CD4-positive, alpha-beta T cell treated with Interleukin-2 at 100 ng/mL for 4 hours (primary cell): ENCODE measurements around the gene ARL4C.
A peak's percentile ranks its signal among the peaks of the same experiment; 100 is the strongest.
"Not testable (repeated sequence)": the region's sequence is repeated elsewhere in the genome, so short reads cannot be mapped to it uniquely, and the experiment has no call there.

Experiments used
- DNase-seq: peaks from one replicate; pipeline ENCODE4 v3.0.0-alpha.2; 2020; ENCODE audit warnings: low spot score

The ARL4C gene

GRCh38 chr2:234476766-234477165 is 20.1 kb downstream of the ARL4C start:
- no peak for DNase-seq

DNA sequence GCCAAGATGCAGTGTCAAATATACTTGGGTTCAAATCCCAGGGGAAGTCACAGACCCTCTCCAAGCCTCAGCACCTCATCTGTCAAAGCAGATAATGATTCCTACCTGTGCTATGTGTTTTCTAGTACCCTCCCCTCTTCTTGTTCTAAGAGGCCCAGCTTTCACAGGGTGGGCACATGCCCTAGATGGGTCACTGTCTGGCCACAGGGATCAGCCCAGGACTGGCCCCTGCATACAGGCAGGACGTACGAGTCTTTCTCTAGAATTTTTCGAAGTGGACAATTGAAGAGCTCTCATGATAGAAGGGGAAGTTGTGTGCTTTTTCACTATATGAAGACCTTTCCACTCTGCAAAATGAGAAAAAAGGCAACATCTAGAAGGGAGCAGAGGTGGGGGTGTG is 22.2 kb downstream of the ARL4C start:
- no peak for DNase-seq

DNA sequence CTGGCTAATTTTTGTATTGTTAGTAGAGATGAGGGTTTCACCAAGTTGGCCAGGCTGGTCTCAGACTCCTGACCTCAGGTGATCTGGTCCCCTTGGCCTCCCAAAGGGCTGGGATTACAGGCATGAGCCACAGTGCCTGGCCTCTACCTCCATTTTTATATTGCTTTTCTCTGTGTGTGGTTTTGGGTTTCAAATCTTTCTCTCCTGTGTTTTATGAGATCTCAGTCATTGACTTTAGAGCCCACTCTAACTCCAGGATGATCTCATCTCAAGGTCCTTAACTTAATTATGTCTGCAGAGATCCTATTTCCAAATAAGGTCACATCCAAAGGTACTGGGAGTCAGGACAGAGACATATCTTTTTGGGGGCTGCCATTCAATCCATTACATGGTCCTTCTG is 24.7 kb downstream of the ARL4C start:
- no peak for DNase-seq

DNA sequence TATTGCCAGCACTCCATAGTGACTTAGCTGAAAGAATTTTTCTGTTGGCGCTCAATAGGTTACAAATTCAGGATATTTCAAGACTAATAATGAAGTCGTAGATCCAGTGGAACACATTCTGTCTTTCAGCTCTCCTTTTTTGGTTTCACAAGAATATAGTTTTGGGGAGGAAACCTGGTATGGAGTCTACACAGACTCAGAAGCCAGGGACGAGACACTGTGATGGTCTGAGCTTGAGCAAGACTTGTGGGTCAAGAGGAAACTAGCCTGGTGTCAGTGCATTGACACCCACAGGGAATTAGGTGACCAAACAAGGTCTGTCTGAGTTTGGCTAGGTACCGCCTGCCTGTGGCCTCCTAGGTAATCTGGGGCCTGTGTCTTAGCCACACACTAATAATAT is 26.9 kb downstream of the ARL4C start:
- no peak for DNase-seq

DNA sequence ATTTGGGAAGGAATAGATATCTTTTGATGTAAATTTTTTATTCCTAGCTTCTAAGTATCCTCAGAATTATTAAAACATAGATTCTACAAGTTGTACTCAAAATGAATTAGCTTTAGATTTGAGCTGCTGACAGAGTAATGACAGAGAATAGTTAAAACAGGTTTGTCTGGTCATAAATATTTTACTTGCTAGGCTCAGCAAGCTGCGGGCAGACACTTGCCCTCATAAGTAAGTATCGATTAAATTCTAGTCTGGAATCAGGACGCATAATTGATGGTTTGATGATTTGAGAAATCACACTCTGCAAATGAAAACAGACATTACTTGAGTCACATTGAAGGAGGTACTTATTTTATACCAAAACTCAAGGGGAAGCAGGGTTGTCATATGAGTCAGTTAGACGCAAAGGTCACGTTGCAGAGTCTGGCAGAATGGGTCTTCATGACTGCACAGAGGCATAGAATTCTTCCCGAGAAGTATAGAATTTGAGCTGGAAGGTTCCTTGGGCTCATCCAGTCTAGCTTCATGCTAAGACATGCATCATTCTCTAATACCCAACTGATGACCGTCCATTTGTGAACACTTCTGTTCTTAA is 27.5 kb downstream of the ARL4C start:
- DNase-seq, result no peak

GRCh38 chr2:234468503-234468902 is 28.4 kb downstream of the ARL4C start:
- no peak for DNase-seq

DNA sequence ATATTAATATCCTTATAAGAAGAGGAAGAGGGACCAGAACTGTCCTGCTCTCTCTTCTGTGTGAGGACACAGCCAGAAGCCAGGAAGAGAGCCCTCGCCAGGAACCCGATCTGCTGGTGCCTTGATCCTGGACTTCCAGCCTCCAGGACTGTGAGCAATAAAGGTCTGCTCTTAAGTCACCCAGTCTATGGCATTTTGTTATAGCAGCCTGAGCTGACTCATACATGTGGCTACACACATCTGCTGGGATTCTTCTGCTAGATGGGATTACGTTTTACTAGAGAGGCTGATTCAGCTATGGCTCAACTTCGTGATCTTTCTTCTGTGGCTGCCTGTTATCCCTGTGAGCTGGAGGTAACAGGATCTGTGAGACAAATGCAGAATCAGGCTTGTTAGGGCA is 29.6 kb downstream of the ARL4C start:
- DNase-seq, result no peak

DNA sequence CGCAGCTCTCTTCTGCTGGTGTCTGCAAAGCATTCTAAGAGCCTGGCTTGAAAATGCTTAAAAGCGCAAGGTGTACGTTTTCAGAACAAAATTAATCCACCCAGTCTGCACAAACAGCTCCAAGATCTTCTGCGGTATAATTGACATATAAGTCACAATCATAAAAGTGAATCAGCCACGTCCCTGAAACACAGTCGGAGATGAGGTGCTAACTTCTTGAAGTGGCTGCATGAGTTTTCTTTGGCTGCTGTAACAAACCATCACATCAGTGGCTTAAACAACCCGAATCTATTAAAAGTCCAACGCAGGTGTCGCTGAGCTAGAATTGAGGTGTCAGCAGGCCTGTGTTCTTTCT is 32.6 kb downstream of the ARL4C start:
- no peak for DNase-seq

- DNase-seq, result peak; percentile 91
Measured at GRCh38 chr2:234463626-234464290, 33.1 kb downstream of the ARL4C start.

DNA sequence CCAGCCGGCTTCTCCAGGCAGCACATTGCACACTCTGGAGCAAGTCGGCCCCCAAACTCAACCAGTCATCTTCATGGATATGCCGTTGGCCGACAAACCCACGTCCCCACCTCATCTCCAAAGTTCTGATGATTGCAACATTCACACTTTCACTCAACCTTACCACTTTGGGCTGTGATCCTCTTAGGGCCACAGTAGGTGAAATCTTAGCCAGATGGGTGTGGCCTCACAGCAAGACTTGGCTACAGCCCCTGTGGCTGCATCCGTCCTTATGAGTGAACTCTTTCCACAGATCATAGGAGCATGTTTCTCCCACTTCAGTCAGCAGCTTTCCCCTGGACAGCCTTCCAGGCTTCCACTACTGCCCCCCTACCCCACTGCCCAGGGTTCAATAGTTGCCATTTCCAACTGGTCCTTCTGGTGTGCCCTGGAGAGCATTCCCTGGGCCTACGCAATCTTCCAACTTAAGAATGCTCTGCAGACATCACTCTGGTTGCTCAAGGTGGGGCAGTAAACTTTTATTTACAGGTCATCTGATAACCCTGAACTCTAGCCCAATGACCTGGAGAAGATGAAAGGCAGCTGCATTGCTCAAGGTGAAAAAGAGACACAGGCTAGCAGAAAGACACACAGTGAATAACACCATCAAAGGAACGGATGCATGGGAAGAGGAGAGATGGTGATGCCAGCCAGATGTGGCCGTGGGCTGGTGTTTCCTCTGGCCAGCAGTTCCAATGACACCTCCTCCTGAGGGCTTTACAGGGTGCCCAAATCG is 34.5 kb downstream of the ARL4C start:
- no peak for DNase-seq

GRCh38 chr2:234459401-234460009 is 37.4 kb downstream of the ARL4C start:
- DNase-seq, result no peak

DNA sequence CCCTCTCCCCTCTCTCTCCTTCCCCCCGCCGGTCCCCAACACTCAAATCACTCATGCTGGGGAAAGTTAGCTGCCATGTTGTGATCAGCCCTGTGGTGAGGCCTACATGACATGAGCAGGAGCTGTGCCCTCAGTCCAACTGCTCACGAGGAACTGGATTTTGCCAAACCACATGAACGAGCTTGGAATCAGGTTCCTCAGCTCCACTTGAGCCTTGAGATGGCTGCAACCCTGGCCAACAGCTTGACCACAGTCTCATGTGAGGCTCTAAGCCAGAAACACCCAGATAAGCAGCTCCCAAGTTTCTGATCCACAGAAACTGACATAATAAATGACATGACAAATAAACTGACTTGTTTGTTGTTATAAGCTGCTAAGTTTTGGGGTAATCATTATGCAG is 38.4 kb downstream of the ARL4C start:
- DNase-seq, result no peak

- DNase-seq, result no peak
Measured at GRCh38 chr2:234457421-234457820, 39.5 kb downstream of the ARL4C start.

GRCh38 chr2:234455246-234455645 is 41.6 kb downstream of the ARL4C start:
- not testable (repeated sequence) for DNase-seq

DNA sequence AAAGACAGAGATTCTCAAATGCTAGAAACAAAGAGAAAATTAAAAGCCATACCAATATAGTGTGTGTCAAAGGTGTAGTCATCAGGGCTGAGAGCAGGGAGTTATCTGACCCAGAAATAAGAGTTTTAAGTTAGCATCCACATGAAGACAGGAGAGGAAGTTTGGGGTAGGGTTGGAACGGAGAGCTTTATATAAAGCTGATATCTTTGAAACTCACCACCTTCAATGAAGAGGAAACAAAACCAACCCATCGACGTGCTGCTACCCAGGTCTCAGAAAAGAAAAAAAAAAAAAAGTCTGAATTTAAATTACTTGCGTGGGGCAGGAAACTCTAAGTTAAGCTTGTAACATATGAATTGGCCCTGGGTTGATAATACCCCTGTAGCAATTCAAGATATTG is 42.4 kb downstream of the ARL4C start:
- peak; percentile 65 for DNase-seq

DNA sequence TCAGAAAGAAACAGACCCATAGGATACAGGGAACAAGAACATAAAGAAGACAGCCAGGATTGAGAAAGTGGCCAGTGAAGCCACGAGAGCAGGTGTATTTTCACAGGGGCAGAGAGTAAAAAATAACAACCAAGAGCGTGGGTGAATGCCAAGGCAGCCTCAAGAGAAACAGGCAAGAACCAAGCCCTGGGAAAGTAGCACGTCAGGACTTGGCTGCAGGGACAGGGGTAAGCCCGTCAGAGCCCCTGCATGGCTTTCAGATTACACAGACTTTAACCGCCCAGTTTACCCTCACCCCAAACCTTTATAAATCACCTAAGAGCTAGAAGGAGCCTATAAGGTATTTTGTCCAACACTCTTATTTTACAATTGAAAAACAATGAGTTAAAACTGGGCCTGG is 43.7 kb downstream of the ARL4C start:
- DNase-seq, result peak; percentile 34

DNA sequence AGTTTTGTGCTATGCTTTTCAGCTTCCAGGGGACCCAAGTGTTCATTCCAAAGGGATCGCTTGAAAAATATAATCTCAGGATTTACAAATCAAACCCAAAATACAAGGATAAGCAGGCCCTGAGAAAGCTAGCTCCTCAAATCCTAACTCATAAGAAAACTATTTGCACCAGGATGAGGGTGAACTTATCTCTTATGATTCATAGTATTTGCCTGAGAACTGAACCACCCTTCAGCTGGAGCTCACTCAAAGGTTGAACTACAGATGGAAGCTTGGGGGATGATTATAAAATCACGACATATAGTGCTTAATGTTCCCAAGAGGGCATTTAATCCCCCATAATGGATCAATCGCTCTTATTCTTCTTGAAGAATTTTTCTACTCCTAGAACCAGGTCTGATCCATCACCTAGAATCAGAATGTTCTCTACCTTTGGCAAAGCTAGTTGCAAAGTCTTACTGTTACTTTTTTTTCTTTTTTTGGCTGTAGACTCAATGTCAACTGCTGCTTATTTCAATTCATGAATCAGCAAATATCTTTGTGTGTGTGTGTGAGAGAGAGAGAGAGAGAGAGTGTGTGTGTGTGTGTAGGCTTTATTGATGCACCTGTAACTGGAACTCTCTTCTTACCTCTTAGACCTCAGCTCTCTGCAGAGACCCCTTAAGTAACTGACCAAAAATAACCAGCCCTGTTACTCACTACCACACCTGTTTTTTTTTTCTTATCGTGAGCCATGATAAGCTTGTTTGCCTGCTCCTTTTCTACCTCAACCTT is 44.8 kb downstream of the ARL4C start:
- DNase-seq, result peak; percentile 45

DNA sequence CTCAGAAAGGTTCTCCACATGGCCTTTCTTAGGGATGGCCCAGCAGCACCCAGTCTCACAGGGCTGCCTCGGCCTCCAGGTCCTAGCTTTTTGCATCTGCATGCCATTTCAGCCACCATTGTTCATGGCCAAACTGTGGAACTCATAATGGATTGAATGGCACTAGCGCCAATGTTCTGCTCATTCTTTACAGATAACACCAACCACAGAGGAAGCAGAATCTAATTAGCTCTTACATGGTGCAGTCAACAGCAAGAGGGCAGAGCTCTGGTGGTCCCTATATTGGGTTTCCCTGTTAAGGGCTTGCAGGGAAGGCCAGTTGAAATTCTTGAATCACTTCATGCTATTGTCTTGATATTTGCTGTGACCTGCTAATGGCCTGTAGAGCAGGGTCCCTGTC is 45.6 kb downstream of the ARL4C start:
- no peak for DNase-seq

GRCh38 chr2:234450431-234451124 is 46.3 kb downstream of the ARL4C start:
- DNase-seq, result no peak

GRCh38 chr2:234448506-234449184 is 48.2 kb downstream of the ARL4C start:
- DNase-seq, result no peak

DNA sequence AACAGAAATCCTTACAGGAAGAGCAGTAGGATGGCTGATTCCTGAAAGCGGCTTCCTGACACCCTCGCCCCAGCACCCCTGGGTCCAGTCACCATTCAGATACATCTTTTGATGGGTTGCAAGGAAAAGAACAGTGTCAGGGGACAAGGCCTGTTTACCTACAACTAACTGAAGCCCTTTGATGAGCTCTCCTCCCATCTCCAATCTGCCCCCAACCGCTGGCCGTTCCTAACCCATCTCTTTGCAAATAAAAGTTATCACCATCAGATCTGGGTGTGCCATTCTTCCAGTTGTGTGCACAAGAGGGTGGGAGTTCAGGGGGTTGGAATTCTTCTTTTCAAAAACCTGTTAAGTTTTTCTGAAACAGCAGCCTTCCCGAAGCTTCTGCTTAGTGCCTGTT is 48.9 kb downstream of the ARL4C start:
- no peak for DNase-seq
